IMR-90 (cell line): ENCODE measurements around the gene ZNF670.

Experiments used
- CHD1 ChIP-seq: IDR thresholded peaks from 2 replicates; pipeline ENCODE4 v1.6.1; 2012; ENCODE audit warnings: low read depth, low read length, improper control_type of control experiment
- MAFK ChIP-seq: IDR thresholded peaks from 2 replicates; pipeline ENCODE4 v1.6.1; 2012; ENCODE audit warnings: low read depth, low read length, improper control_type of control experiment
- MAZ ChIP-seq: IDR thresholded peaks from 2 replicates; pipeline ENCODE4 v1.6.1; 2012; ENCODE audit warnings: low read depth, mild to moderate bottlenecking, low read length, improper control_type of control experiment, moderate library complexity, borderline replicate concordance
- POLR2A ChIP-seq: IDR thresholded peaks from 2 replicates; pipeline ENCODE4 v1.6.1; 2012; ENCODE audit warnings: mild to moderate bottlenecking, low read depth, low read length
- RAD21 ChIP-seq: IDR thresholded peaks from 2 replicates; pipeline ENCODE4 v1.6.1; 2012; ENCODE audit warnings: low read length, improper control_type of control experiment
- RCOR1 ChIP-seq: IDR thresholded peaks from 2 replicates; pipeline ENCODE4 v1.6.1; 2012; ENCODE audit warnings: mild to moderate bottlenecking, low read length, improper control_type of control experiment; ENCODE audit not compliant: insufficient replicate concordance
- RFX5 ChIP-seq: IDR thresholded peaks from 2 replicates; pipeline ENCODE4 v1.8.0; 2012; ENCODE audit warnings: low read depth, mild to moderate bottlenecking, low read length, moderate library complexity
- TF ChIP-seq, protein P1 (sequence below): conservative IDR thresholded peaks from 2 replicates; pipeline ENCODE4 v1.5.1; 2012; ENCODE audit warnings: mild to moderate bottlenecking, low read depth, low read length, improper control_type of control experiment
- TF ChIP-seq, protein P2 (sequence below): fragments of 150-350 bp; IDR thresholded peaks from 2 replicates; pipeline ENCODE4 v1.6.1; 2017; ENCODE audit warnings: mild to moderate bottlenecking, antibody characterized with exemption, low read length, low read depth

DNA sequence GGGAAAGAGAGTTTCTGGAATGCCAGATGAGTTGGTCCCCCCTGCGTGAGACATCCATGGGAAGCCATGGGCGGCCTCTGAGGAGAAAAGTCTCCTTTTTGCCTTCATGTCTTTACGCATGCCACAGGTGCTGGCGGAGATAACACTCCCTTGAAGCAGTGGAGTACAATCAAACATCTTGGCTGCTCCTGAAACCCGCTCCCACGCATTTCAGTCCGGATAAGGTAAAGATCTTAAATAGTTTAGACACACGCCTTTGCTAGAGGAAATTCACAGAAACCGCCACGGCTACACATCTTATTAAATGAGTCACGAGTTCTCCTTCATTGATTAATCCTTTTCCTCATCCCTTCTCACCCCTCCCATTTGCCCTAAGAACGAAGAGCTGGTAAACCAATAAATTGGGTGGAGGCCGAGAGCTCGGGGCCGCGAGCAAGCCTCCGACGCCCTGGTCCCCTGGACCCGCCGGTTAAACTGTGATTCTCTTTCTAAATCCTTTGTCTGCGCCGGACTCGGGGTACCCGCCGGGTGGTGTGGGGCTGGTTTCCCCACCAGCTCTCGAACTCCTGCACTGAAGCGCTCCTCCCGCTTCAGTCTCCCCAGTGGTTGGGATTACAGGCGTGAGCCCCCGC is 32.1 kb upstream of the ZNF670 start:
- TF ChIP-seq, protein P1, sequence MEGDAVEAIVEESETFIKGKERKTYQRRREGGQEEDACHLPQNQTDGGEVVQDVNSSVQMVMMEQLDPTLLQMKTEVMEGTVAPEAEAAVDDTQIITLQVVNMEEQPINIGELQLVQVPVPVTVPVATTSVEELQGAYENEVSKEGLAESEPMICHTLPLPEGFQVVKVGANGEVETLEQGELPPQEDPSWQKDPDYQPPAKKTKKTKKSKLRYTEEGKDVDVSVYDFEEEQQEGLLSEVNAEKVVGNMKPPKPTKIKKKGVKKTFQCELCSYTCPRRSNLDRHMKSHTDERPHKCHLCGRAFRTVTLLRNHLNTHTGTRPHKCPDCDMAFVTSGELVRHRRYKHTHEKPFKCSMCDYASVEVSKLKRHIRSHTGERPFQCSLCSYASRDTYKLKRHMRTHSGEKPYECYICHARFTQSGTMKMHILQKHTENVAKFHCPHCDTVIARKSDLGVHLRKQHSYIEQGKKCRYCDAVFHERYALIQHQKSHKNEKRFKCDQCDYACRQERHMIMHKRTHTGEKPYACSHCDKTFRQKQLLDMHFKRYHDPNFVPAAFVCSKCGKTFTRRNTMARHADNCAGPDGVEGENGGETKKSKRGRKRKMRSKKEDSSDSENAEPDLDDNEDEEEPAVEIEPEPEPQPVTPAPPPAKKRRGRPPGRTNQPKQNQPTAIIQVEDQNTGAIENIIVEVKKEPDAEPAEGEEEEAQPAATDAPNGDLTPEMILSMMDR = no peak
- TF ChIP-seq MAFK = no peak
- TF ChIP-seq RCOR1 = no peak
- no peak for TF ChIP-seq CHD1
- TF ChIP-seq RFX5 = no peak
- TF ChIP-seq, protein P2, sequence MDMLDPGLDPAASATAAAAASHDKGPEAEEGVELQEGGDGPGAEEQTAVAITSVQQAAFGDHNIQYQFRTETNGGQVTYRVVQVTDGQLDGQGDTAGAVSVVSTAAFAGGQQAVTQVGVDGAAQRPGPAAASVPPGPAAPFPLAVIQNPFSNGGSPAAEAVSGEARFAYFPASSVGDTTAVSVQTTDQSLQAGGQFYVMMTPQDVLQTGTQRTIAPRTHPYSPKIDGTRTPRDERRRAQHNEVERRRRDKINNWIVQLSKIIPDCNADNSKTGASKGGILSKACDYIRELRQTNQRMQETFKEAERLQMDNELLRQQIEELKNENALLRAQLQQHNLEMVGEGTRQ = no peak
- TF ChIP-seq POLR2A = no peak
- TF ChIP-seq RAD21 = no peak
- TF ChIP-seq MAZ = no peak
